GM13976 (cell line): ENCODE measurements around the gene NECTIN1.

Source experiments
- DNase-seq: peaks from one replicate; pipeline ENCODE4 v3.0.0; 2012; ENCODE audit warnings: low spot score
- in situ Hi-C: fragments of 300-500 bp; cut with MboI; formaldehyde crosslinking; loops from one replicate; pipeline ENCODE4 v1.12.0; 2022; ENCODE audit warnings: low sequenced_read_pairs, mixed read lengths, inconsistent platforms; ENCODE audit not compliant: unreplicated experiment
- TF ChIP-seq, protein P1 (sequence below): IDR thresholded peaks from 2 replicates; pipeline ENCODE4 v1.5.1; 2012; ENCODE audit warnings: borderline replicate concordance, mild to moderate bottlenecking; ENCODE audit not compliant: insufficient read depth; ENCODE audit errors: extremely low read depth, missing control alignments, control extremely low read depth

The NECTIN1 gene

DNA sequence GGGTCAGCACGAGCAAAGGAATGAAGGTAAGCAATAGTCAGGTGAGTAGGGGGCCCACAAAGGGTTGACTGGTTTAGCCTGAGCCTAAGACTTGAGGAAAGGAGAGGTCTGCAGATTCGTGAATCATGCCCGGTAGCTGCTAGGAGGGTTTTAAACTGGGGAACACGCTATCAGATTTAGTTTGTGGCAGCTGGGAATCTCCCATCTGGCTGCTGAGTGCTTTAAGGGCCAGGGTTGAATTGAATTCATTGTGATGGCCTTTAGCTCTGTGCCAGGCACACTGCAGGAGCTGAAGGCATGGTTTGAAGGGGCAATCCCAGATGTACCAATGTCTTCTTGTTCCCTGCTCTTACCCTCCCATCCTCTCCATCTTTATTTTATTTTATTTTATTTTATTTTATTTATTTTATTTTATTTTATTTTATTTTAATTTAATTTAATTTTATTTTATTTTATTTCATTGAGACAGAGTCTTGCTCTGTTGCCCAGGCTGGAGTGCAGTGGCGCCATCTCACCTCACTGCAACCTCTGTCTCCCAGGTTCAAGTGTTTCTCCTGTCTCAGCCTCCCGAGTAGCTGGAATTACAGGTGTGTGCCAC, 1.9 kb upstream of the NECTIN1 start:
- DNase-seq: no peak
- TF ChIP-seq, protein P1, sequence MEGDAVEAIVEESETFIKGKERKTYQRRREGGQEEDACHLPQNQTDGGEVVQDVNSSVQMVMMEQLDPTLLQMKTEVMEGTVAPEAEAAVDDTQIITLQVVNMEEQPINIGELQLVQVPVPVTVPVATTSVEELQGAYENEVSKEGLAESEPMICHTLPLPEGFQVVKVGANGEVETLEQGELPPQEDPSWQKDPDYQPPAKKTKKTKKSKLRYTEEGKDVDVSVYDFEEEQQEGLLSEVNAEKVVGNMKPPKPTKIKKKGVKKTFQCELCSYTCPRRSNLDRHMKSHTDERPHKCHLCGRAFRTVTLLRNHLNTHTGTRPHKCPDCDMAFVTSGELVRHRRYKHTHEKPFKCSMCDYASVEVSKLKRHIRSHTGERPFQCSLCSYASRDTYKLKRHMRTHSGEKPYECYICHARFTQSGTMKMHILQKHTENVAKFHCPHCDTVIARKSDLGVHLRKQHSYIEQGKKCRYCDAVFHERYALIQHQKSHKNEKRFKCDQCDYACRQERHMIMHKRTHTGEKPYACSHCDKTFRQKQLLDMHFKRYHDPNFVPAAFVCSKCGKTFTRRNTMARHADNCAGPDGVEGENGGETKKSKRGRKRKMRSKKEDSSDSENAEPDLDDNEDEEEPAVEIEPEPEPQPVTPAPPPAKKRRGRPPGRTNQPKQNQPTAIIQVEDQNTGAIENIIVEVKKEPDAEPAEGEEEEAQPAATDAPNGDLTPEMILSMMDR: no peak
- in situ Hi-C loops: loop anchor here (10.0 kb wide), 1 partner anchor 56 kb away; no protein-coding TSS in a partner anchor

DNA sequence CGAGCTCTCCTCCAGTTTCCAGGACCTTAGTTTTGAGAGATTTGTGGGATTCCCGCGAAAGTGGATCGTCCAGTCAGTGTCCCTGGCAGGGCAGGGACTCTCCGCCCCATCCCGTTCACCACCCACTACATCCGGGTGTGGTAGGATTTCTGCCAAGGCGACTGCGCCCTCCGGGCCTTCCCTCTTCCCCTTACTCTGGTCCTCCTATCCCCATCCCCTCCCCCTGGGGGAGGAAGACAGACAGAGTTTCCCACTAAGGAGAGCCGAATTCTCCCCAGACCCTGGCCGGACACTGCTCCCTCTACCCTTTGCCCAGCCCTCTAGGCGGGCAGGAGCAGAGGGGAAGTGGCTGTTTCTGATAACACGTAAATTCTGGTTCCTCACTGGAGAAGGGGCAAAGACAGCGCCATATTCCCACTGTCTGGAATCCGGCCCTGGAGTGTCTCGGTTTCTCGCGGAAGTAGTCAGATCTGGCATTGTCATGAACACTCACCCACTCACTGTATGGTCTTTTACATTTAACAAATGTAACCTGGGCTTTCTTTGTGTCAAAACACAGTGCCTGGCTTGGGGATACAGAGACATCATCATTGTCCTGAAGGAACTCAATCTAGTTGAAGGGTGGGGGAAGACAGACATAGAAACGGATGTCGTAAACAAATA, 1.1 kb upstream of the NECTIN1 start:
- in situ Hi-C loops: loop anchor here (10.0 kb wide), 1 partner anchor 55 kb away; no protein-coding TSS in a partner anchor
- TF ChIP-seq, protein P1: no peak
- DNase-seq: no peak

DNA sequence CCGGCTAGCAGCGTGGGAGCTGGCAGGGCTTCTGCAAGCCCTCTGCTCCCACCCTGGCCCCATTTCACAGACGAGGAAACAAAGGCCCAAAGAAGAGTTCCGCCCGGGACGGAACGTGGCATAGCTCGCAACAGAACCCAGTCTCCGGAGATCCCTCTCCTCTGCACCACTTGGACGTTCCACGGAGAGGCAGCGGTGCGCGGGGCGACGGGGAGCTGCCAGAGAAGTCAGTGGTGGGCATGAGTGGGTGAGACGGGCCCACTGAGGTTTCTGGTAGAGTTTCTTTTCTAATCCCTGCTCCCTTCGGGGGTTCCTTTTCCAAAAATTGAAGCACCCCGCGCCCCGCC, 554 bp upstream of the NECTIN1 start:
- TF ChIP-seq, protein P1: no peak
- no peak for DNase-seq
- in situ Hi-C loops: no loop called here

DNA sequence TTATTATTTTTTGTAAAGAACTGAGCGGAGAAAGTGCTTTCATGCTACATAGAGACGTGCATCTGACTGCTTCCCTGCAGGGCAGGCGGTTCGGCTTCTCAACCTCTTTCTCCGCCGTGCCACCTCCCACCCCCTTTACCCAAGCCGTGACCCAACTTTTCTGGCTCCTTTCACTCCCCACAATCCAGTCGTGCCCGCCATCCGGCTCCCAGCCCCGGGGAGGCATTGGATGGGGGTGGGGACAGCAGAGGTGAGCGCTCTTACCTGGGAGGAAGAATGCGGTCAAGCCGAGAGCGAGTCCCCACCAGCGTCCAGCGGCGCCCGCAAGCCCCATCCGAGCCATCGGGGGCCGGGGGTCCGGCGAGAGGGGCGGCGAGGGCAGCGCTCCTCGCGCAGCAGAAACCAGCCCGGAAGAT, 781 bp downstream of the NECTIN1 start:
- in situ Hi-C loops: no loop called here
- TF ChIP-seq, protein P1: no peak
- peak; percentile 57 for DNase-seq

DNA sequence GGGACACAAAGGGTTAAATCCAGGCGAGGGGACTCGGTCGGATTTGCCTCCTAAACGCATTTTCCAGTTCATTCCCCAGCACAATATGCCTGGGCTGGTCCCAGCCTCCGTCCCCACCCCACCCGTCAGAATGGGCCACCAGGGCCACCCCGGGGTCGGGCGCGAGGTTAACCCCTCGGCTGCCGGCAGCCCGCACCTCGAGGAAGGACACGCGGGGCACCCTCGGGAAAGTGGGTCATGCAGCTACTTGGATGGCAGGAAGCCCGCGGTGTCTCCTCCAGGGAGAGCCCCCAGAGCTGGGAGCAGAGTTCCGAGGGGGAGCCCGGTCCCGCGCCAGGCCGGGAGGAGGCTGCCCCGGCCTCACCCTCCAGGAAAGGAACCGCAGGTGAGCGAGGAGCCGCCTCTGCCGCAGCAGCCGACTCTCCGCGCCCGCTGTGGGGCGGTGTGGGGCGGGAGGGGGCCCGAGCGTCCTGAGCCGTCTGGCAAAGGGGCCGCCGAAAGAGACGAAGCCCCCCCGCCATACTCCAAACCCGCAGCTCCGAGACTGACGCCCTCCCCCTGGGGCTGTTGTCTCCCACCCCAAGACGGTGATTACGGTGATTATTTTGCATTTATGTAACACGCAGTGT, 1.4 kb downstream of the NECTIN1 start:
- DNase-seq: peak; percentile 77
- in situ Hi-C loops: no loop called here
- TF ChIP-seq, protein P1: peak; percentile 27

DNA sequence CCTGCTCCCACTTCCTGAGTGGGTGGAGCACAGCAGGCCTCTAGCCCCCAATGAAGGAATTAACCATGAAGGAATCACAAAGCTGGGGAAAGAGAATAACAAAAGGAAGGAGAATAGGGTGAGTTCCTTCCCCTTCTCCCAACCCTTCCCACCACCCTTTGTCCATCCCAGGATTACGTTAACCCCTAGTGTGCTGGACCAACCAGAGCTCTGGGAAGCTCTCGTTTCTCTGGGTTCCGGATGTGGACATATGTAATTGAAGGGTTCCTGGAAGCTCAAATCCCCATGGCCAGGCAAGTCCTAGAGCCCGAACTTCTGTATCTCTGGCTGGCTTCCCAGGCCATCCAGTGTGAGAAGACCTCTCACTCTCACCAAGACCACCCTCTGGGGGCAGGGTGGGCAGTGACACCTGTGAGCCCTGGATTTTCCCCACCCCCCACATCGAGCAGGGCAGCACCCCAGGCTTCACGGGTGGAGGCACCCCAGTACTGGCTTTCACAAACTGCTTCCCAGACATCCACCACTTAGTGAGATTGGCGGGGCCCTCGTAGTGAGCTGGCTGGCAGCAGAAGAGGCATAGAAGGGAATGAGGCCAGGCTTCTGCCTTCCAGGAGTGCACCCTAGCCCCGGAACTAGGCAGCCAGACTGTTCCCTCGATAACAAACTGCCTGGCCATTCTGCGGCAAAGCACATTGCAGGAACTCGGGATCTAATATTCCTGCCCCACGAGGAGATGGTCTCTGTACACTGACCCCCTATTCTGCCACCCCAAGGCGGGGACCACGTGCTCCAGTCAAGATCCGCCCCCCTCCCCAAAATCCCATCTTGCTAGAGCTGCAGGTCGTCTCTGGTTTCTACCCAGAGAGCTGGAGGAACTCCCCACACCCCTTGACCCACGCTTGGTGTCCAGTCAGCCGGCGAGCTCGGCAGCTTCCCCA, 2.1 kb downstream of the NECTIN1 start:
- no peak for DNase-seq
- in situ Hi-C loops: no loop called here
- TF ChIP-seq, protein P1: no peak
